OCI-LY7 (cell line): ENCODE measurements around the gene COX4I1. TPM values are rescaled to one million over a fixed set of nuclear protein-coding genes. Genes with fewer than 3 reads are reported as not detected.

Source experiments
- BruUV-seq: library from RNA; stranded (reverse); fragments of 400-500 nt; replicated peaks from 2 replicates; lab custom pipeline; 2021; lab: Mats Ljungman, UMichigan
- CTCF ChIA-PET: fragments of 300-600 bp; sonication (Branson Sonifier 250); formaldehyde crosslinking; loops from one replicate; lab custom pipeline; 2022; ENCODE audit warnings: antibody characterized with exemption; ENCODE audit not compliant: unreplicated experiment; lab: Charles Lee
- POLR2A ChIA-PET: fragments of 300-600 bp; sonication (Branson Sonifier 250); formaldehyde crosslinking; loops from one replicate; lab custom pipeline; 2022; ENCODE audit warnings: antibody characterized with exemption; lab: Charles Lee
- DNase-seq: peaks from one replicate; pipeline ENCODE4 v3.0.0-alpha.2; 2015; ENCODE audit warnings: low spot score
- H2AFZ ChIP-seq: fragments of 200-600 bp; sonication (generic), shearing (Covaris generic); 2 replicates; pipeline ENCODE4 v1.6.1; 2014; ENCODE audit warnings: mild to moderate bottlenecking, antibody characterized with exemption, low read length, moderate library complexity
- H3K27ac ChIP-seq: fragments of 200-600 bp; sonication (generic); 2 replicates; pipeline ENCODE4 v1.5.1; 2014; ENCODE audit warnings: mixed run types, low read depth, mild to moderate bottlenecking, moderate library complexity, low read length, inconsistent platforms; ENCODE audit not compliant: poor library complexity, severe bottlenecking
- H3K36me3 ChIP-seq: fragments of 200-600 bp; sonication (generic); 2 replicates; pipeline ENCODE4 v1.6.1; 2014; ENCODE audit warnings: mild to moderate bottlenecking, antibody characterized with exemption, low read length, moderate library complexity, mixed read lengths; ENCODE audit not compliant: insufficient read depth
- H3K4me1 ChIP-seq: fragments of 200-600 bp; sonication (generic); 2 replicates; pipeline ENCODE4 v1.5.1; 2014; ENCODE audit warnings: mild to moderate bottlenecking, low read length; ENCODE audit not compliant: insufficient read depth, poor library complexity, severe bottlenecking
- H3K4me2 ChIP-seq: fragments of 200-600 bp; sonication (generic); 2 replicates; pipeline ENCODE4 v1.6.1; 2014; ENCODE audit warnings: mild to moderate bottlenecking, low read length
- H3K4me3 ChIP-seq: fragments of 200-600 bp; sonication (generic); 2 replicates; pipeline ENCODE4 v1.5.1; 2014; ENCODE audit warnings: mild to moderate bottlenecking, low read depth, low read length; ENCODE audit not compliant: poor library complexity, severe bottlenecking
- H3K79me2 ChIP-seq: fragments of 200-600 bp; sonication (generic); 2 replicates; pipeline ENCODE4 v1.6.1; 2016; ENCODE audit warnings: low read depth, mild to moderate bottlenecking, low read length, moderate library complexity, mixed read lengths; ENCODE audit not compliant: insufficient read depth
- H3K9me2 ChIP-seq: fragments of 200-600 bp; sonication (generic); 2 replicates; pipeline ENCODE4 v1.6.1; 2016; ENCODE audit warnings: mild to moderate bottlenecking, low read length, mixed read lengths; ENCODE audit not compliant: insufficient read depth
- H3K9me3 ChIP-seq: fragments of 200-600 bp; sonication (generic); 2 replicates; pipeline ENCODE4 v1.6.1; 2014; ENCODE audit warnings: mild to moderate bottlenecking, mixed run types, low read length, mixed read lengths
- H4K20me1 ChIP-seq: fragments of 200-600 bp; sonication (generic); 2 replicates; pipeline ENCODE4 v1.6.1; 2014; ENCODE audit warnings: mild to moderate bottlenecking, antibody characterized with exemption, low read length, moderate library complexity, mixed read lengths; ENCODE audit not compliant: insufficient read depth
- EZH2phosphoT487 ChIP-seq: fragments of 200-600 bp; sonication (generic); IDR thresholded peaks from 2 replicates; pipeline ENCODE4 v1.6.1; 2018; ENCODE audit warnings: low read depth, borderline replicate concordance, mild to moderate bottlenecking, mixed run types, antibody characterized with exemption, low read length, moderate library complexity, mixed read lengths
- intact Hi-C: fragments of 100-400 bp; cut with micrococcal nuclease; formaldehyde crosslinking; loops from one replicate; pipeline ENCODE4 v1.10.0; 2022; ENCODE audit not compliant: unreplicated experiment
- total RNA-seq, 2 experiments: library from RNA; depleted of rRNA in 1 of 2; stranded (reverse); fragments of >200 nt in 1 of 2; shearing (Covaris generic) in 1 of 2; gene quantifications; 2 replicates each; pipeline ENCODE4 v1.2.3, GENCODE V29; 2014 to 2022
- TF ChIP-seq, protein P1 (sequence below): fragments of 200-600 bp; sonication (generic); conservative IDR thresholded peaks from 2 replicates; pipeline ENCODE4 v1.5.1; 2014; ENCODE audit warnings: mild to moderate bottlenecking, antibody characterized with exemption, low read length, moderate library complexity, mixed read lengths

Gene COX4I1
- total RNA-seq, 2 experiments from 2014 or later: 542 to 569 TPM

GRCh38 chr16:85793662-85794298 is 5.7 kb upstream of the COX4I1 start:
- H2AFZ ChIP-seq: no peak overlapping the region
- H3K4me2 ChIP-seq: no peak overlapping the region
- H3K4me3 ChIP-seq: no peak overlapping the region
- ChIA-PET CTCF (no interaction called here), POLR2A (interaction anchor here (0.7 to 1.4 kb wide), 3 partner anchors 17 to 150 kb away, joined by 3 to 6 read pairs (median 4); no protein-coding TSS in a partner anchor)
- BruUV-seq: no TSS peak
- intact Hi-C loops: no loop called here
- no peaks in the 10 kb centered on the region for H3K9me3 ChIP-seq
- peaks cover 79% of the 10 kb centered on the region for H3K36me3 ChIP-seq
- H3K27ac ChIP-seq: no peak overlapping the region
- H3K4me1 ChIP-seq: peaks cover 32% of the 10 kb centered on the region
- peaks cover 72% of the 10 kb centered on the region for H3K79me2 ChIP-seq
- H4K20me1 ChIP-seq: peaks cover 16% of the 10 kb centered on the region
- no peaks in the 10 kb centered on the region for H3K9me2 ChIP-seq
- no peak for DNase-seq
- TF ChIP-seq, protein P1, sequence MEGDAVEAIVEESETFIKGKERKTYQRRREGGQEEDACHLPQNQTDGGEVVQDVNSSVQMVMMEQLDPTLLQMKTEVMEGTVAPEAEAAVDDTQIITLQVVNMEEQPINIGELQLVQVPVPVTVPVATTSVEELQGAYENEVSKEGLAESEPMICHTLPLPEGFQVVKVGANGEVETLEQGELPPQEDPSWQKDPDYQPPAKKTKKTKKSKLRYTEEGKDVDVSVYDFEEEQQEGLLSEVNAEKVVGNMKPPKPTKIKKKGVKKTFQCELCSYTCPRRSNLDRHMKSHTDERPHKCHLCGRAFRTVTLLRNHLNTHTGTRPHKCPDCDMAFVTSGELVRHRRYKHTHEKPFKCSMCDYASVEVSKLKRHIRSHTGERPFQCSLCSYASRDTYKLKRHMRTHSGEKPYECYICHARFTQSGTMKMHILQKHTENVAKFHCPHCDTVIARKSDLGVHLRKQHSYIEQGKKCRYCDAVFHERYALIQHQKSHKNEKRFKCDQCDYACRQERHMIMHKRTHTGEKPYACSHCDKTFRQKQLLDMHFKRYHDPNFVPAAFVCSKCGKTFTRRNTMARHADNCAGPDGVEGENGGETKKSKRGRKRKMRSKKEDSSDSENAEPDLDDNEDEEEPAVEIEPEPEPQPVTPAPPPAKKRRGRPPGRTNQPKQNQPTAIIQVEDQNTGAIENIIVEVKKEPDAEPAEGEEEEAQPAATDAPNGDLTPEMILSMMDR: no peak
- no peak for TF ChIP-seq EZH2phosphoT487

DNA sequence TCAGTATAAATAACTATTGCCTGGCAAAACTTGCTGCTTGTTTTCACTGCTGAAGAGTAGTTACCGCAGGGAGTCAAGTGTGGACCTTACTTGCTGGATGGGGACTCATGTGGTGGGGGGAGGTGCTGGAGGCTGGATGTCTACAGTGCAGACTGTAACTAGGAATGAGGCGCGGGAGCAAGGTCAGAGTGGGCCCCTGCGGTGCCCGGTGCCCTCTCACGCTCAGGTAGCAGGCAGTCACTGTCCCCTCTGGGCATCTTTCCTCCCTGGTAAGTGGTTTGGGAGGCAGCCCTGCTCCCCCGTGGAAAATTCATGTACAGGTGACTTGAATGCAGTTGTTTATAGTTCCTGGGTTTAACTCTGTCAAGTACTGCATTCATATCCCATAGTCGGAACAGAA is 4.8 kb upstream of the COX4I1 start:
- no peak overlapping the region for H2AFZ ChIP-seq
- H4K20me1 ChIP-seq: peaks cover 18% of the 10 kb centered on the region
- BruUV-seq: no TSS peak
- H3K4me2 ChIP-seq: no peak overlapping the region
- no peaks in the 10 kb centered on the region for H3K9me2 ChIP-seq
- peaks cover 24% of the 10 kb centered on the region for H3K4me1 ChIP-seq
- no peak overlapping the region for H3K4me3 ChIP-seq
- DNase-seq: no peak
- TF ChIP-seq EZH2phosphoT487: no peak
- TF ChIP-seq, protein P1: no peak
- no peaks in the 10 kb centered on the region for H3K9me3 ChIP-seq
- H3K27ac ChIP-seq: no peak overlapping the region
- ChIA-PET POLR2A (interaction anchor here (1.4 kb wide), 1 partner anchor 18 kb away, joined by 6 read pairs; no protein-coding TSS in a partner anchor), CTCF (no interaction called here)
- H3K79me2 ChIP-seq: peaks cover 69% of the 10 kb centered on the region
- H3K36me3 ChIP-seq: peaks cover 73% of the 10 kb centered on the region
- intact Hi-C loops: no loop called here

GRCh38 chr16:85796152-85796551 is 3.3 kb upstream of the COX4I1 start:
- POLR2A ChIA-PET: interaction anchor here (1.6 kb wide), 1 partner anchor 44 kb away, joined by 3 read pairs; no protein-coding TSS in a partner anchor
- Histone ChIP-seq H3K79me2 (peaks cover 69% of the 10 kb centered on the region), H4K20me1 (peaks cover 30% of the 10 kb centered on the region), H3K36me3 (peaks cover 73% of the 10 kb centered on the region), H3K9me2 (no peaks in the 10 kb centered on the region), H2AFZ (no peak overlapping the region), H3K4me2 (no peak overlapping the region), H3K4me3 (no peak overlapping the region), H3K27ac (no peak overlapping the region), H3K4me1 (peaks cover 20% of the 10 kb centered on the region), H3K9me3 (no peaks in the 10 kb centered on the region)
- TF ChIP-seq, protein P1: no peak
- TF ChIP-seq EZH2phosphoT487: no peak
- intact Hi-C loops: no loop called here
- CTCF ChIA-PET: no interaction called here
- DNase-seq: no peak
- BruUV-seq: no TSS peak
